ENCODE data around the gene IFITM1.
"Not testable (repeated sequence)": the region's sequence is repeated elsewhere in the genome, so short reads cannot be mapped to it uniquely, and the experiment has no call there.

DNA sequence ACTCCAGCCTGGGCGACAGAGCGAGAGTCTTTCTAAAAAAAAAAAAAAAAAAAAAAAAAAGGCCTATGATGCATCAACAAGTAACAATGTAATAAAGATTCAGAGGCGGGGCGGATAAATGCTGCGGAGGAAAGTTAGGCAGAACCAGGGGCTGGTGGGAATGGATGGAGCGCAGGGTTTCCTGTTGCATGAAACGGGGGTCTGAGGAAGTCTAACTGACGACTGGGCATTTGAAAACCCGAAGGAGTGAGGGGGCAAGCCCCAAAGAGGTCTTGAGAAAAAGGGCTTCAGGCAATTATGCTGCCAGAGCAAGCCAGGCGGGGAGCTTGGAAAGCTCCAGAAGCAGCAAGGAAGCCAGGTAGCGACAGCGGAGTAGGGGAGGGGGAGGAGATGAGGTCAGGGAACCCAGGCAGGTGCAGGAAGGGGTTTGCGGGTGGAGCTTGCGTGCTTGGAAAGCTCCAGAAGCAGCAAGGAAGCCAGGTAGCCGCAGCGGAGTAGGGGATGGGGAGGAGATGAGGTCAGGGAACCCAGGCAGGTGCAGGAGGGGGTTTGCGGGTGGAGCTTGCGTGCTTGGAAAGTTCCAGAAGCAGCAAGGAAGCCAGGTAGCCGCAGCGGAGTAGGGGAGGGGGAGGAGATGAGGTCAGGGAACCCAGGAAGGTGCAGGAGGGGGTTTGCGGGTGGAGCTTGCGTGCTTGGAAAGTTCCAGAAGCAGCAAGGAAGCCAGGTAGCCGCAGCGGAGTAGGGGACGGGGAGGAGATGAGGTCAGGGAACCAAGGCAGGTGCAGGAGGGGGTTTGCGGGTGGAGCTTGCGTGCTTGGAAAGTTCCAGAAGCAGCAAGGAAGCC lies 26.6 kb upstream of the IFITM1 start:
- TF ChIP-seq, protein P1, sequence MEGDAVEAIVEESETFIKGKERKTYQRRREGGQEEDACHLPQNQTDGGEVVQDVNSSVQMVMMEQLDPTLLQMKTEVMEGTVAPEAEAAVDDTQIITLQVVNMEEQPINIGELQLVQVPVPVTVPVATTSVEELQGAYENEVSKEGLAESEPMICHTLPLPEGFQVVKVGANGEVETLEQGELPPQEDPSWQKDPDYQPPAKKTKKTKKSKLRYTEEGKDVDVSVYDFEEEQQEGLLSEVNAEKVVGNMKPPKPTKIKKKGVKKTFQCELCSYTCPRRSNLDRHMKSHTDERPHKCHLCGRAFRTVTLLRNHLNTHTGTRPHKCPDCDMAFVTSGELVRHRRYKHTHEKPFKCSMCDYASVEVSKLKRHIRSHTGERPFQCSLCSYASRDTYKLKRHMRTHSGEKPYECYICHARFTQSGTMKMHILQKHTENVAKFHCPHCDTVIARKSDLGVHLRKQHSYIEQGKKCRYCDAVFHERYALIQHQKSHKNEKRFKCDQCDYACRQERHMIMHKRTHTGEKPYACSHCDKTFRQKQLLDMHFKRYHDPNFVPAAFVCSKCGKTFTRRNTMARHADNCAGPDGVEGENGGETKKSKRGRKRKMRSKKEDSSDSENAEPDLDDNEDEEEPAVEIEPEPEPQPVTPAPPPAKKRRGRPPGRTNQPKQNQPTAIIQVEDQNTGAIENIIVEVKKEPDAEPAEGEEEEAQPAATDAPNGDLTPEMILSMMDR (IDR thresholded peaks at IDR 0.05; ENCODE audit: extremely low read depth in 1 of 2, insufficient read depth in 1 of 2, low read depth in 1 of 2, low read length in 2 of 2), result not testable (repeated sequence)
- TF ChIP-seq EZH2 (IDR thresholded peaks at IDR 0.05; ENCODE audit: borderline replicate concordance, low read depth, low read length, severe bottlenecking); MYC (IDR thresholded peaks at IDR 0.05; ENCODE audit: low read depth, low read length); POLR2AphosphoS5 (IDR thresholded peaks at IDR 0.05; ENCODE audit: insufficient read depth, low read depth, low read length); FOS (IDR thresholded peaks at IDR 0.05; ENCODE audit: borderline replicate concordance, insufficient read depth, low read length); POLR2A (IDR thresholded peaks at IDR 0.05; ENCODE audit: low read depth, low read length); JUN (IDR thresholded peaks at IDR 0.05; ENCODE audit: borderline replicate concordance, insufficient read depth, insufficient read length, low read depth); GATA2 (IDR thresholded peaks at IDR 0.05; ENCODE audit: insufficient read depth, insufficient read length, low read depth, low read length): not testable (repeated sequence)
- TF ChIP-seq, protein P2, sequence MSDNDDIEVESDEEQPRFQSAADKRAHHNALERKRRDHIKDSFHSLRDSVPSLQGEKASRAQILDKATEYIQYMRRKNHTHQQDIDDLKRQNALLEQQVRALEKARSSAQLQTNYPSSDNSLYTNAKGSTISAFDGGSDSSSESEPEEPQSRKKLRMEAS (IDR thresholded peaks at IDR 0.05; ENCODE audit: insufficient read depth, insufficient read length), result not testable (repeated sequence)
